Glomerular endothelial cell (primary cell): ENCODE results near the gene HIPK2. TPM values are rescaled to one million over a fixed set of nuclear protein-coding genes. Genes with fewer than 3 reads are reported as not detected.
"Not testable (repeated sequence)": the region's sequence is repeated elsewhere in the genome, so short reads cannot be mapped to it uniquely, and the experiment has no call there.

Source experiments
- DNase-seq: peaks from one replicate; pipeline ENCODE4 v3.0.0-alpha.2; 2011; ENCODE audit warnings: low read depth, low spot score; ENCODE audit errors: extremely low read depth
- total RNA-seq: library from RNA; depleted of rRNA; stranded (reverse); fragments of >200 nt; gene quantifications from 2 replicates; pipeline ENCODE4 v1.2.3, GENCODE V29; 2015

The HIPK2 gene
- total RNA-seq, 1 donor from 2014 or later, result 69.4 TPM

DNA sequence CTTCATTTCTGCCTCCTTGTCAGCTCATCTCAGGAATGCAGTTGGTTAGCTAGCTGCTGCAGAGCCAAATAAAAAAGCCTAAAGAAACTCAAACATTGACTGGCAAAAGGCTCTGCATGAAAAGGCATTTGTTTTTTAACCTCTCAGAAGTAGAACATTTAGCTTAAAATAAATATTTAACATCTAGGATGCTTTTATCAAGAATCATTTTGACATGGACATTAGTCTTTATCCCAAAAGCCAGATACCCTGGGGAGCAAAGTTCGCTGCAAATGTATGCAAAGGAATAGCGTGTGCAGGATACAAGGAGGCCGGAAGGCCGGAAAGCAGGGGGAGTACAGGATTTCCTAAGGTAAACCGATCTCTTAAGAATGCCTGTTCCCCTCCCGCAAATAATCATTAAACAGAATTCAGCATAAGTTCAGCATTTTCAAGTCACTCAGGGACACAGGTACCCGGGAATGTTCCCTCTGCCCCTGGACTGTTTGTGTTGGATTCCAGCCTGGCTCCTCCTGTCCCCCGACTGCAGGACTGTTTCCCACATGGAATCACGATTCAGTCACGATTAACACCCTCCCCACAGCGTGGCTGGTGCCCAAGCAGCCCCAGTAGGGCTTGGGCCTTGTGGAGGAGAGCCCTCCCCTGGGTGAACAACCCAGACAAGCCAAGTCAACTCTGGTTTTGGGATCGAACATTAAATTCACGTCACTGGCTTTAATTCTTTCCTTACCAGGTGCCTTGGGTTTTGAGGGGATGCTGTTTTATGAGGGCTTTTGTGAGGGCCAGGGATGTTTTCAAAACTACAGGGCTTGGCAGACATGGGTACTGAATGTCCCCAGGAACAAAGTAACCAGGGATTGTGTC lies 97.8 kb downstream of the HIPK2 start:
- peak; percentile 34 for DNase-seq

DNA sequence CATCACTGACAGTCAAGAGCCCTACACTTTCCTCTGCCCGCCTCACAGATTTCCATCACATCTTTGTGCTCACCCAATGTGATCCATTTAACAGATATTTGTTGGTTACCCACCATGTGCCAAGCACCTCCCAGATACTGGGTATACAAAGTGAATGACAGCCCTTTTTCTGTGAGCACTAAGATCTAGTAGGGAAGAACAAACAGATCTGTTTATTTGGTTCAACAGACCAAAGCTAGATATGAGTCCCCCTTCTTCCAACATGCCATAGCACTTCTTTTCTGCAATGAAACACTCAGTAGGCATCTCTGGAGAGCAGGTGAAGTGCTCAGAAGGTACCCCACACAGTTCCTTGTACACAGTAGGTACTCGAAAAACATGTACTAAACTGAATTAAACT lies 101.4 kb downstream of the HIPK2 start:
- no peak for DNase-seq

DNA sequence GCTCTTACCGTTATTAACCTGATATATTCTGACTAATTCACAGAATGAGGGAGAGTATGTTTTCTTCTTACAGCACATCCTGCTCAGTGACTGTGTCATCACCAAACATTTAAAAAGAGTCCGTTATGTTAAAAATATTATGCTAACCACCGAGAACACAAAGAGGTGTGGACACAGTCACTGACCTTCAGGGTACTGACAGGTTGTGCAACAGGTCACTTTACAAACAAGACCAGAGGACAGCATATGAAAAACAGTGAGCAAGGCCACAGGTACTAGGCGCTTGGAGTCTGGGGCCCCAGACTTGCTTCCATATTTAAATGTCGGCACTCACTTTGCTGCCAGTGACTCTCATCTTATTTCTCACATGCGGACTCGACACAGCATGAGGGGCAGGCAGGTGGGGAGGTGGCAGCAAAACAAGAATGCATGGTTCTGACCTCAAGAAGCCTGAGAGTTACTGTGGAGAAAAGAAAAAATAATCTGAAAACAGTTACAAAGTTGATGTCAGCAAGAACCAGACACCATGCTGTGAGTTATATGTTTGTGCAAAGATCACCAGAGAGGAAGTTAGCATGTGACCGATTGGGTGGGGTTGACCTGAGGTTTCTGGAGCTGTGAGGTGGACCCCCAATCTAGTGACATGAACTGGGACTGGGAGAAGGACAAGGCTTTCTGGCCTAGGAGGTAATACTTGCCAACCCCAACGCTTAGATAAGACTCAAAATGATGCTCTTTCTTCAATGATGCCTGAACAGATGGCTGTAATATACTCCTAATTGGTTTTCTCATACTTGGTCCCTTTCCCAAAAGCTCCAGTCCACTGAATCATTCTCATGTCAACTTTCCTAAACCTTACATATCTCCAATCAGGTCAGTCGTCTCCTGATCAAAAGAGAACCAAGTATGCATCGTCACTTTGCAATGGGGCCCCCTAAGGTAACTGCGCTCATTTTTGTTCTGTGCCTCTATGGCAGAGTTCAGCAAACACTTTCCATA lies 102.4 kb downstream of the HIPK2 start:
- DNase-seq, result no peak

DNA sequence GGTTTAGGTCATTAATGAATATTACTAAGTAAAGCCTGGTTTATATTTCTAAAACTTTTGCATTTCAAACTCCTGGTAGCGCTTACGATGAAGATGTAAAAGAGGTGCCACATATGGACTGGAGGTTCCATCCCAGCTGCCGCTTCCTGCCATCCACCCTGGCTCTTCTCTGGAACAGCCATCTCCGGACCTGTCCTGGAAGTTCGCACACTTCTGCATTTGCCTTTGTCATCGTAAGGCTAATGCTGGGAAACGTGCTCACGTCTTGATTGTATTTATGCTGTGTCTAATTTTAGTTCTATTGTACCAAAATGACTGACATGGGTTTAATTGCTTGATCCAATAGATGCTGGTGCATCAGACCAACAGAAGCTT lies 103.1 kb downstream of the HIPK2 start:
- DNase-seq, result no peak

DNA sequence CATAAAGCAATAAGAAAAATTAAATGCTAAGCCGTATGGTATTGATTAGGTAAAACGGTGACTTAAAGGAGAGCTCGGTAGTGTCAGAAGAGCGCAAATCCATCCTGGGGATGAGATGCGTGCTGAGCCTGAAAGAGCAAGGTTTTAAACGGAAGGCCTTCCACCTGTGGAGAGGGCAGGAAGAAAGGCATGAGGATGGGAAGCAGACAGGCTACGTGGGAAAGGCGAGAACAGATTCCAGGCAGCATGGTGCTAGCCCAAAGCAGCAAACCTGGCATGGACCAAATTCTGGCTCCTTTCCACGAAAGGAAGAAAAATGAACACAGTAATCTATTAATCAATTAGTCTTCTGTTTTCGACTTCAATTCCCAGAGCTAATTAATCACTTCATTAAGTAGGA lies 103.5 kb downstream of the HIPK2 start:
- no peak for DNase-seq

DNA sequence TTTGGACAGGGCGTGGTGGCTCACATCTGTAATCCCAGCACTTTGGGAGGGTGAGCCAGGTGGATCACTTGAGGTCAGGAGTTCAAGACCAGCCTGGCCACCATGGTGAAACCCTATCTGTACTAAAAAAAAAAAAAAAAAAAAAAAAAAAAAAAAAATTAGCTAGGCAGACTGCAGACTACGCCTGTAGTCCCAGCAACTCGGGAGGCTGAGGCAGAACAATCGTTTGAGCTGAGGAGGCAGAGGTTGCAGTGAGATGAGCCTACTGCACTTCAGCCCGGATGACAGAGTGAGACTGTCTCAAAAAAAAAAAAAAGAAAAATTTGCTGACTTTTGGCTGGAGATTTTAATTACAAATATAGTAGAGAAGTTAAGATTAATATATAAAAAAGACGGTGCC lies 104.0 kb downstream of the HIPK2 start:
- DNase-seq, result no peak

DNA sequence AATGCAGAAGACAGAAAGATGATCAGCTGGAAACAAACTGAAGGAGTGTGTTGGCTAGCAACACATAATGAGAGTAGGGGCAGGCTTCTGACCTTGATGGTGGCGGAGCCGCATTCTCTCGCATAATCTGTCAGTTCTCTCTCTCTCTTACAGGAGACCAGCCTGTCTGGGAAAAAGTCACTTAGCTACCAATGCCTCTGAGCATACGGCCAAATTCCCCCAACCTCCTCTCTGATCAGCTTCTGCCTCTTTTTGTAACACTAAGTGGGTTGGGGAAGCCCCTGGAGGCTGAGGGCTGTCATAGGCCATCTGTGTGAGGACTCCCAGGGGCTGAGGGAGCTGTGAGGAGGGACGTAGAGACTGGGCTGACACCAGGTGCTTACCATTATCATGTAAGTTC lies 104.6 kb downstream of the HIPK2 start:
- DNase-seq, result no peak

DNA sequence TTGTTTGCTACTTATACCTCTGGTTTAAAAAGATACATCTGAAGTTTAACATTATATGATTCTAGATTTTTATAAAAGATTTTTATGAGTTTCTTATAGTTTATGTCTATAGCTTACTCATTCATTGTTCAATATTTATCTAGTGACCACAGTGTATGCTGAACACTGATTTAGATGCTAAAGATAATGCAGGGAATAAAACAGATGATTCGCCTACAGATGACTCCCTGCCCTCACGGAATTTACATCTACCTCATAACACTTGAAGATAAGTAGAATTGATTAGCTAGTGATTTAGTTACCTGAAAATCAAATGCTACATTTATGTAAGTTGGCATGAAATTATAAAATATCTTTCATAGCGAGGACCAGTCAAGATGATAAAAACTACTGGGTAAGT lies 105.8 kb downstream of the HIPK2 start:
- no peak for DNase-seq

DNA sequence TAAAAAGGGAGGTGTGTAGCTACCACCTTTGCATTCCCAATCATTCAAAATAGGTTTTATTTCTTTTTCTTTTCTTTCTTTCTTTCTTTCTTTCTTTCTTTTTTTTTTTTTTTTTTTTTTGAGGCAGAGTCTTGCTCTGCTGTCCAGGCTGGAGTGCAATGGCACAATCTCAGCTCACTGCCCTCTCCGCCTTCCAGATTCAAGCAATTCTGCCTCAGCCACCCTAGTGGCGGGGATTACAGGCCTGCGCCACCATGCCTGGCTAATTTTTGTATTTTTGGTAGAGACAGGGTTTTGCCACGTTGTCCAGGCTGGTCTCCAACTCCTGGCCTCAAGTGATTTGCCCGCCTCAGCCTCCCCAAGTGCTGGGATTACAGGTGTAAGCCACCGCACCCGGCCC lies 107.1 kb downstream of the HIPK2 start:
- DNase-seq, result not testable (repeated sequence)

DNA sequence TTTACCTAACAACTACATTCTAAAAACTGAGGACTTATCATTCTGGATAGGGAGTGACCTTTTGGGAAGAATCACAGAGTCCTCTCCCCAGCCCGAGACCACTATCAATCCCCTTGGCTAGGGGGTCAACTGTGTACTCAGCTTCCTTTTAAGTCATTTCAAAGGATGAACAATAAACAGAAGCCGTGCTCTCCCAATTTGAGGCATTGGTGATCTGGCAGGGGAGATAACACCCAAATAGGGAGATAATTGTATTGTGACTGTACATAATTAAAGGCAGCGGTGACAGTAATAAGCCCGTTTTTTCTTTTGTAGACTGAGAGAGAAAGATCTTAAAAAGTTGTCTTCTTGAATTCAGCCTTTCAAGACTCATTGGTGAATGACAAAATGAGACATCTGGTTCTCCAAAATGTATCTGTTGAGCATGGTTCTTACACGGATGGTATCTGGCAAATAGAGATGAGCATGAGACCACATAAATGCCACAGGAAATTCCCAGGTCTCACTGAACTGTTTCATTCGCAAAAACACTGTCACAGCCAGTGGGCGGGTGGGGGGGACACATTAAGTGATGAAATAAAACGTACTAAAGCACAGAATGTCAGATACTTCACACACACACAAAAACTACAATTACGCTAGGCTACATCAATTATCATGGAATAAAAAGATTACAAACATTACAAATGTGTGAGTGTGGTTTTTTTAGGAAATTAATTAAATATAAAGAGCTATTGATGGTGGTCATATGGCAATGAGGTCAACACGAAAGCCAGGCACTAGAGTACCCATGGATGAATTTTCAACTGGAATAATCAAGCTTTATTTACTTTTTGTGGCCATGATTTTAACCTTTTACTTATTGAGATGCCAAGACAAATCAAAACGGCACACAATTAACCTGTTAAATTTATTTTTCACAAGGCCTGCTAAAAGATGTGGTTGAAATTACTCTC lies 108.4 kb downstream of the HIPK2 start:
- no peak for DNase-seq

DNA sequence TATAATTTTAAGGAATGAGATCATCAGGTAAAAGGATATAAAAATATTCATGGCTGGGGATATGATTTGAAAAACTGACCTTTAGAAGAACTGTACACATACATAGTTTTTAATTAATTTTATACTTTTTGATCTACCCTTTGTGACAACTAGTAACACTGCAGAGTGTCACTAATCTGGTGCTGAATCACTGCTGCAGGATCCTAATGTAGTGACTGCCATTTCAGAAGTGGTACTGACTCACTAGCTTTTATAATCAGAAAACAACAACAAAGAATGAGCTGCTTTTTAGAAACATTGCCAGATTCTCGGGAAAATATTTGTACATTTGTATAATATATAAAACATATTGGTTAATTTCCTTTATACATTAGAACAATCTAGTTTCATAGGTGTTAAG lies 110.4 kb downstream of the HIPK2 start:
- DNase-seq, result no peak

DNA sequence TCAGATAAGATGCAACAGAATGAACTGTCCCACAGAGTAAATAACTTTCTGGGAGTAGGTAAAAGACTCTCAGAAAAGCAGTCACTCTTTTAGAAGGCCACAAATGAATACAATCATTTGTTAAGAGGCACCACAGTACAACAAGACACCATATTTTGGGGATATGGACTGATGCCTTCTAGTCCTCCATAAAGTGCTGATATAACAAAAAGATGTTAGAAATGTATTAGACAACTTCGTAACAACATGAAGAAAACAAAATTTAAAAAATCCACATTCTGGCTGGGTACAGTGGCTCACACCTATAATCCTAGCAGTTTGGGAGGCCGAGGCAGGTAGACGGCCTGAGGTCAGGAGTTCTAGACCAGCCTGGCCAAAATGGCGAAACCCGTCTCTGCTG lies 111.3 kb downstream of the HIPK2 start:
- no peak for DNase-seq

DNA sequence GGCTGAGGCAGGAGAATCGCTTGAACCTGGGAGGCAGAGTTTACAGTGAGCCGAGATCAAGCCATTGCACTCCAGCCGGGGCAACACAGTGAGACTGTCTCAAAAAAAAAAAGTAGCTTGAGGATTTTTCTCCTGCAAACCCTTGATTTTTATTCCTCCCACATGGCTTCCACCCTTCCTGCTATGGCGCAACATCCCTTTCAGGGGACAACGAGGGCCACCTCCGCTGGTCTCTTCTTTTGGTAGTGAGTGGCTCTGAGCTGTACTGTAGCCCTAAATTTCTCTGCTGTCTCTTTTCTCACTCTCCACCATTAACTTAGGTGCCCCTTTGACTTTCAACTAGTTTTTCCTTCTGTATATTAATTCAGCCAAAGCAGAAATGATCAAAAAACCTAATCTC lies 113.4 kb downstream of the HIPK2 start:
- DNase-seq, result no peak

DNA sequence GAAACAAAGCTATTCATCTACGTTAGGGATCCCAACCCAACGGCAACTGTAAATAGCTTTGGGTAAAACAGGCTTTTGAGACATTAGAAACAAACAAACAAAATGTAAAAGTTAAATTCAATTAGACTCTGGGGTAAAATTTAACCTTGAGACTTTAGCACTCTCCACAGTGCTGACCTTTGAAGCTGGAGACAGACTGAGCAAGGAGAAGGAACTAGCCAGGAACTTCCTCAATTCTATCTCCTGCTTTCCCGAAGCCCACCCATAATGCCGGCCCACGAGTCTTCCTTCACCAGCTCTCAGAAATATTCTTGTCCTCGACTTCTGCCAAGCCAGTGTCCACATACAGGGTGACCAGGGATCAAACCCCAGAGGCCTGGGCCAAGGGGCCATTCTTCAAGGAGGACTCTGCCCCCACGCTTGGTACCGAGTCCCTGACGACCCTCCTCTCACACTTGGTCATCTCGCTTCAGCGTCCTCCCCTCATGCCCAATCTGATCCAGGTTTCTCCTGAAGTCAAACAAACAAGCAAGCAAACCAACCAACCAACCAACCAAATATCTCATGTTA lies 114.1 kb downstream of the HIPK2 start:
- DNase-seq, result no peak

DNA sequence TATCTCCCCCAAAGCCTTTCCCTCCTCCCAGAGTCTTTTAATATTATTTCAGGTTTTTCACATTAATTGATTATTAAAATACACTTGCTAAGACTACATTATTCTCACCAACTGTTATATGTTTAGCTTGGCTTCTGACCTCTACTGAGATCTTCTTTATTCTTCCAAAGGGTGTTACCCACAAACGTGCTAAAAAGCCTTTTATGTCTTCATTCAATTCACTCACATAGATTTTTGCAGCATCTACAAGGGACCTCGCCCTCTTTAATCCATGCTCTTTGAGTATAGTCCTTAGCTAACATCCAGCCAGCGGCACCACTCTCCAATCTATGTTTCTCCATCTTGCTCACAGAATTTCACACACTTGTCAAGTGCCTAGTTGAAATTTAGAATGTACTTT lies 115.9 kb downstream of the HIPK2 start:
- no peak for DNase-seq

DNA sequence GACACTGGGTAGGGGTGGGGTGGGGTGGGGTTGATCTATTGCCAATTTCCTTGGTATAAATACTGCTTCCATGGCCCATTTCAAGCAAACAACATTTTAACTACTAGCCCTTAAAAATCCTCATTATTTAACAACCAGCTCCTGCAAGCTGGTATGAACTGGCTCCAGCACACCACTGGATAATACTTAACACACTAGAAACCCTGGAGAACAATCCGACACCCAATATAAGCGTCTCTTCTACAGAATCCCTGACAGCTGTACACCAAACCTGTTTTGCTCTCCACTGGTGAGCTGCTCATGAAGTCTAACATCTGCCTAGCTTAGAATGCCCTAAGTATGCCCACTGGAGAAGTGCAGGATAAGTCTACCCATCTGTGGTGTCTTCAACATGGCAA lies 116.8 kb downstream of the HIPK2 start:
- DNase-seq, result no peak

DNA sequence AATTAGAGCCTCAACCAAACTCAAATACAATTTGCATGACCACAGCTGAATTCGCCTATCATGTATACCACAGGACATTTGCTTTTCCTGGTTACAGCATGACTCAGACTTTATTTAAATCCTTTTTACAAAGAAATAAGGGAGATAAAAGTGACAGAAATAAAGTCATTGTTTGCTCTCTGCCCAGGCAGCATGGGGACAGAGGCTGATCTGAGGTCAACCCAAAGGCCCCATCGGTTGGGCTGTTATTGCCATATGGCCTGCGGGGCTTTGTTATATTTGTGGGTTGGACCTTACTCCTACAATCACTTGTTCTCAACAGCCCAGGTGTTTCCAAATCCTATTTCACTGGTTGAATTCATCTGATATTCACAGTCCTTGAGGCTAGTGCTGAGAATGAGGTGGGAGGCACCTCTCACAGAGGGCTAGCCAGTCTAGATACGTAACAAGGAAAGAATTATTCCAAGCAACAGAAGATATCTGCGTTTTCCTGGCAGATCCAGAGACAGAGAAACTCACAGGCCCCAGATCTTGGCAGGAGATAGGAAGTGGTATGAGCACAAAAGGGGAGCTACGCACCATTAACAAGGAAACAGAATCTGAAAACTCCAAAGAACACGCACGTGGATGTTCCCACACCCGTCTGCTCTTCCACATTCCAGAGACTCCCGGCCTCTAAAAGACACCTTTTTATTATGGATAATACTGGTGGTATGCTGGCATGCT lies 117.3 kb downstream of the HIPK2 start:
- DNase-seq, result no peak

DNA sequence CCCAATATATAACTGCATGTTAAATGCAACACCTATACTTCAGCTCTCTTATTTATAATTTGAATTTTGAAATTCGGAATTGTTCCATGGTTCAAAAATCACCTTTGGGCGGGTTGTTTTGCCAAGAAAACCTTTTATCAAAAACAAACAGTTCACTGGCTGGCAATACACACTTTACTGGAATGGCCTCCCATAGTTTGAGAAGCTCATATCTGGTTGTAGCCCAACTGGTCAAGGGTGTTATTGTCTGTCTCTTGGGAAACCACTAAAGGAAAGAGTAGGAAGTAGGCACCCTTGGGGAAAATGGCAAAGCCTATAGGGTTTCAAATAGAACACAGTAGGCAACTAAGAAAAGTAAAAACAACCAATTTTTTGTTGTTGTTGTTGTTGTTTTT lies 117.9 kb downstream of the HIPK2 start:
- DNase-seq, result no peak

DNA sequence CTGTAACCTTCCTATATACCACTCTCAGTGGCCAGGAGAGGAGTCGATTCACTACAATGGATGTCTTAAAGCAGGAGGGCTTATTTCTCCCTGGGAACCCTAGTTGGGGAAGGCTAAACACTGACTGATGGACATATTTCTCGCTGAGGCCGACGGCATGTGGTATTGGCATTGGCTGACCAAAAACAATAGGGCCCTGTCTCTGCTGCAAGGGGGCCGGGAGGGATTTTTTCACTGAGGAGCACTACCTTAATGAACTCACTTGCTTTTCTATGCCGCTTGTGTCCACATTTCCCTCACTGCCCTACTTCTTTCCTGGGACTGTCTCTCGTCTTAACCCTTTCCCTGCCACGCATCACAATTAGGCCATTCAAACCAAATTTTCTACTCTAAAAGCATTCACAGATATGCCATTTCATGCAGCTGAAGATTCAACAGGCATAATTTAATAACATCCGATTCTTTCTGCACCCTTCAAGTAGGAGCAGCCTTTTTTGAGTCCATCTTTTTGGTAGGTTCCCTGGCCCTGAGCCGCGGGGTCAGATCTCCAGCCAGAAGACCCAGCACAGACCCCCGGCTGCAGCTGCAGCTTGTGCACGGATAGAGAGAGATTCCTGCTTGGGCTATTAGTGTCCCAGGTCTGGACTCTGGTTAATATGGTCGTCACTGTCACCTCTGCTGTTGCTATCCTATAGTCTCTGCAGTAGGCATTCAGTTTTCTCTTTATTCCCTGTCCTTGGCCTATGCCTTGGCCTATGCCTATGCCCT lies 118.7 kb downstream of the HIPK2 start:
- no peak for DNase-seq
